ENCODE data around the gene PPM1D.

GRCh38 chr17:60661489-60661888 lies 61.5 kb downstream of the PPM1D start:
- no peak for TF ChIP-seq CTCF (IDR thresholded peaks at IDR 0.05; ENCODE audit: insufficient read depth, low read length, poor library complexity, severe bottlenecking)
- no peak for TF ChIP-seq EZH2phosphoT487 (conservative IDR thresholded peaks at IDR 0.05; ENCODE audit: low read length)
